Measurements from ENCODE around the gene MEPCE.

DNA sequence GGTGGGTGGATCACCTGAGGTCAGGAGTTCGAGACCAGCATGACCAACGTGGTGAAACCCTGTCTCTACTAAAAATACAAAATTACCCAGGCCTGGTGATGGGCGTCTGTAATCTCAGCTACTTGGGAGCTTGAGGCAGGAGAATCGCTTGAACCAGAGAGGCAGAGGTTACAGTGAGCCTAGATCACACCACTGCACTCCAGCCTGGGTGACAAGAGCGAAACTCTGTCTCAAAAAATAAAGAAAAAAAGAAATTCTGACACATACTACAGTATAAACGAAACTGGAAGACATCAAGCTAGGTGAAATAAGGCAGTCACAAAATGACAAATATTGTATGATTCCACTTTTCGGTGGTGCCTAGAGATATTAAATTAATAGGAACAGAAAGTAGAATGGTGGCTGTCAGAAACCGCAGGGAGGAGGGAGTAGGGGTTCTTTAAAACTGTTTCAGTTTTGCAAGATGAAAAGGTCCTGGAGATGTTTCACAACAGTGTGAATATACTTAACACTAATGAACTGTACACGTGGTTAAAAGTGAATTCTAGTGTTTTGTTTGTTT, 33.1 kb upstream of the MEPCE start:
- TF ChIP-seq, protein P1, sequence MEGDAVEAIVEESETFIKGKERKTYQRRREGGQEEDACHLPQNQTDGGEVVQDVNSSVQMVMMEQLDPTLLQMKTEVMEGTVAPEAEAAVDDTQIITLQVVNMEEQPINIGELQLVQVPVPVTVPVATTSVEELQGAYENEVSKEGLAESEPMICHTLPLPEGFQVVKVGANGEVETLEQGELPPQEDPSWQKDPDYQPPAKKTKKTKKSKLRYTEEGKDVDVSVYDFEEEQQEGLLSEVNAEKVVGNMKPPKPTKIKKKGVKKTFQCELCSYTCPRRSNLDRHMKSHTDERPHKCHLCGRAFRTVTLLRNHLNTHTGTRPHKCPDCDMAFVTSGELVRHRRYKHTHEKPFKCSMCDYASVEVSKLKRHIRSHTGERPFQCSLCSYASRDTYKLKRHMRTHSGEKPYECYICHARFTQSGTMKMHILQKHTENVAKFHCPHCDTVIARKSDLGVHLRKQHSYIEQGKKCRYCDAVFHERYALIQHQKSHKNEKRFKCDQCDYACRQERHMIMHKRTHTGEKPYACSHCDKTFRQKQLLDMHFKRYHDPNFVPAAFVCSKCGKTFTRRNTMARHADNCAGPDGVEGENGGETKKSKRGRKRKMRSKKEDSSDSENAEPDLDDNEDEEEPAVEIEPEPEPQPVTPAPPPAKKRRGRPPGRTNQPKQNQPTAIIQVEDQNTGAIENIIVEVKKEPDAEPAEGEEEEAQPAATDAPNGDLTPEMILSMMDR (IDR thresholded peaks at IDR 0.05), result no peak
- TF ChIP-seq POLR2A (IDR thresholded peaks at IDR 0.05), result no peak
